GM18511 (cell line): Measurements from ENCODE around the gene KLRC1.
"Not testable (repeated sequence)": the region's sequence is repeated elsewhere in the genome, so short reads cannot be mapped to it uniquely, and the experiment has no call there.

Experiments
- ATAC-seq: cut with Tn5 transposase; IDR thresholded peaks from one replicate; pipeline ENCODE4 v1.9.1; 2021; ENCODE audit warnings: mild to moderate bottlenecking, moderate library complexity; ENCODE audit not compliant: unreplicated experiment

Gene KLRC1

GRCh38 chr12:10453156-10453555 is at the start of gene KLRC1:
Gene KLRC1, minus strand, starts transcription at chr12:10453377. Its CDS starts 2,221 bp downstream, at chr12:10451156.
- ATAC-seq = no peak

GRCh38 chr12:10501030-10501429 is 47.9 kb upstream of the KLRC1 start:
- no peak for ATAC-seq

- no peak for ATAC-seq
Observed at GRCh38 chr12:10498042-10498441, 44.9 kb upstream of the KLRC1 start.

- no peak for ATAC-seq
Observed at GRCh38 chr12:10497602-10498001, 44.4 kb upstream of the KLRC1 start.

- ATAC-seq = no peak
Observed at GRCh38 chr12:10491766-10492165, 38.6 kb upstream of the KLRC1 start.

- not testable (repeated sequence) for ATAC-seq
Observed at GRCh38 chr12:10487328-10487727, 34.2 kb upstream of the KLRC1 start.

GRCh38 chr12:10481901-10482300 is 28.7 kb upstream of the KLRC1 start:
- ATAC-seq = not testable (repeated sequence)

GRCh38 chr12:10472808-10473207 is 19.6 kb upstream of the KLRC1 start:
- ATAC-seq = not testable (repeated sequence)

- ATAC-seq = no peak
Observed at GRCh38 chr12:10469701-10470100, 16.5 kb upstream of the KLRC1 start.

GRCh38 chr12:10466311-10466710 is 13.1 kb upstream of the KLRC1 start:
- no peak for ATAC-seq

- ATAC-seq = no peak
Observed at GRCh38 chr12:10457760-10458159, 4.6 kb upstream of the KLRC1 start.

GRCh38 chr12:10456856-10457255 is 3.7 kb upstream of the KLRC1 start:
- no peak for ATAC-seq

- ATAC-seq = no peak
Observed at GRCh38 chr12:10455766-10456165, 2.6 kb upstream of the KLRC1 start.

GRCh38 chr12:10454531-10454930 is 1.4 kb upstream of the KLRC1 start:
- no peak for ATAC-seq

- ATAC-seq = no peak
Observed at GRCh38 chr12:10448236-10448635, 4.9 kb downstream of the KLRC1 start.

- ATAC-seq = not testable (repeated sequence)
Observed at GRCh38 chr12:10446052-10446451, 7.1 kb downstream of the KLRC1 start.

- not testable (repeated sequence) for ATAC-seq
Observed at GRCh38 chr12:10441144-10441543, 12.0 kb downstream of the KLRC1 start.

GRCh38 chr12:10439608-10440274 is 13.4 kb downstream of the KLRC1 start:
- ATAC-seq = not testable (repeated sequence)

- not testable (repeated sequence) for ATAC-seq
Observed at GRCh38 chr12:10437601-10438000, 15.6 kb downstream of the KLRC1 start.

GRCh38 chr12:10435816-10436215 is 17.4 kb downstream of the KLRC1 start, which contains the start of gene KLRC2:
Gene KLRC2, minus strand, starts transcription at chr12:10436010. Its CDS starts 24 bp downstream, at chr12:10435986.
- ATAC-seq = not testable (repeated sequence)

GRCh38 chr12:10430623-10431022 is 22.6 kb downstream of the KLRC1 start:
- ATAC-seq = not testable (repeated sequence)

- ATAC-seq = not testable (repeated sequence)
Observed at GRCh38 chr12:10425938-10426337, 27.2 kb downstream of the KLRC1 start.
